Nephron progenitor cell (in vitro differentiated cells): ENCODE data around the gene FOXD4.
"Not testable (repeated sequence)": the region's sequence is repeated elsewhere in the genome, so short reads cannot be mapped to it uniquely, and the experiment has no call there.

Experiments used
- DNase-seq: peaks from one replicate; pipeline ENCODE4 v3.0.0; 2021
- H3K27ac Mint-ChIP-seq: 2 replicates; pipeline ENCODE4 v1.8.0; 2021; ENCODE audit warnings: mild to moderate bottlenecking, moderate library complexity, mixed read lengths
- H3K27me3 Mint-ChIP-seq: 2 replicates; pipeline ENCODE4 v1.8.0; 2021; ENCODE audit warnings: mild to moderate bottlenecking, low read depth, mixed read lengths; ENCODE audit not compliant: poor library complexity
- H3K36me3 Mint-ChIP-seq: 2 replicates; pipeline ENCODE4 v1.8.0; 2021; ENCODE audit warnings: low read depth, mixed read lengths
- H3K4me1 Mint-ChIP-seq: 2 replicates; pipeline ENCODE4 v1.8.0; 2021; ENCODE audit warnings: mixed read lengths
- H3K4me3 Mint-ChIP-seq: 2 replicates; pipeline ENCODE4 v1.8.0; 2021; ENCODE audit warnings: mild to moderate bottlenecking, moderate library complexity, mixed read lengths
- H3K9me3 Mint-ChIP-seq: 2 replicates; pipeline ENCODE4 v1.8.0; 2021; ENCODE audit warnings: mild to moderate bottlenecking, moderate library complexity, mixed read lengths

FOXD4 gene

DNA sequence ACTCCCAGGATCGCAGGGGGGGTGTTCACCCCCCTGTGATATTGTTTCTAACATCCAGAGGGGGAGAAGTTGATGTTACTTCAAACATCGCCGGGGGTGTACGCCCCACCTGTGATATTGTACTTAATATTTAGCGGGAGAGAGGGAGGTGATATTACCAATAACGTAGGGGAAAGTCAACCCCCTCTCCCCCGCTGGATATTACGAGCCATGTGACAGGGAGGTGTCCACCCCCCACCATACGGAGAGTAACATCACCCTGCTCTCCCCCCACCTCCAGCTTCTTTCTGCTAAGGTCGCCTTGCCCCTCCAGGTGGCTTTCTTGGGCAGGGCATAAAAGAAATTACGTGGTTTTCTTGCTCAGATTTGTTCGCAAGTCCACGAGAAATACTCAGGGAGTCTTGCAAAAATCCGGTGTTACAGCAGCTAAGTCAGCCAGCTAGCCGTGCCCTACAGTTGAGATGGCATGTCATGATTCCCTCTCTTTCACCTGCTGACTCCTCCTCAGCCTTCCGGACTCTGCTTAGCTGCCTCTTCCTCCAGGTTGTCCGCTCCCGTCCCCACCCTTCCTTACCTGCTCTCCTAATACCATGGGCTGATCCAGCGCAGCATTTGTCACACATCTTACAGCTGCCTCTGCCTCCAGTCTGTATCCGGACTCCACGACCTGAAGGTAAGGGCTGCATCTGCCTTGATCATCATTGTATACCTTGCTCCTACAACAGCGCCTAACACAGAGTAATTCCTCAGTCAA lies 9.3 kb downstream of the FOXD4 start:
- H3K4me3 Mint-ChIP-seq, H3K36me3 Mint-ChIP-seq, DNase-seq, H3K27ac Mint-ChIP-seq, H3K9me3 Mint-ChIP-seq, H3K4me1 Mint-ChIP-seq: not testable (repeated sequence)
- peaks cover 78% of the 10 kb centered on the region for H3K27me3 Mint-ChIP-seq

GRCh38 chr9:105991-106390 lies 12.2 kb downstream of the FOXD4 start:
- H3K36me3 Mint-ChIP-seq, H3K27ac Mint-ChIP-seq, H3K4me1 Mint-ChIP-seq, H3K4me3 Mint-ChIP-seq, H3K9me3 Mint-ChIP-seq, DNase-seq: not testable (repeated sequence)
- peaks cover 67% of the 10 kb centered on the region for H3K27me3 Mint-ChIP-seq

GRCh38 chr9:100430-100829 lies 17.8 kb downstream of the FOXD4 start:
- H3K27ac Mint-ChIP-seq, H3K4me3 Mint-ChIP-seq, DNase-seq, H3K36me3 Mint-ChIP-seq, H3K4me1 Mint-ChIP-seq, H3K9me3 Mint-ChIP-seq: not testable (repeated sequence)
- peaks cover 21% of the 10 kb centered on the region for H3K27me3 Mint-ChIP-seq

DNA sequence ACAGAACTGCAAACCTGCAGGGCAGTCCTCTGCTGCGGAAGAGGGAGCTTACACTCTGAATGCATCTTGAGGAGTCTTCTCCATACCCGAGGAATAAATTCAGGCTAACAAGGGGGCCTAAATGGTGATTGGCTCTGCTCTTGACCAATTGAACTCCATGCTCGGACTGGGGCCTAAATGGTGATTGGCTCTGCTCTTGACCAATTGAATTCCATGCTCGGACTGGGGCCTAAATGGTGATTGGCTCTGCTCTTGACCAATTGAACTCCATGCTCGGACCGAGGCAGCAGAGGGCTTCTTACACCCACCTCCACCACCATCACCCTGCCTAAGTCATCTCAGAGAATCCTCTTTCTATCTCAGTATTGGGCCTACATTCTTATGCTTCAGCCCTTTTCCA lies 18.4 kb downstream of the FOXD4 start:
- H3K27me3 Mint-ChIP-seq = peaks cover 19% of the 10 kb centered on the region
- not testable (repeated sequence) for DNase-seq

DNA sequence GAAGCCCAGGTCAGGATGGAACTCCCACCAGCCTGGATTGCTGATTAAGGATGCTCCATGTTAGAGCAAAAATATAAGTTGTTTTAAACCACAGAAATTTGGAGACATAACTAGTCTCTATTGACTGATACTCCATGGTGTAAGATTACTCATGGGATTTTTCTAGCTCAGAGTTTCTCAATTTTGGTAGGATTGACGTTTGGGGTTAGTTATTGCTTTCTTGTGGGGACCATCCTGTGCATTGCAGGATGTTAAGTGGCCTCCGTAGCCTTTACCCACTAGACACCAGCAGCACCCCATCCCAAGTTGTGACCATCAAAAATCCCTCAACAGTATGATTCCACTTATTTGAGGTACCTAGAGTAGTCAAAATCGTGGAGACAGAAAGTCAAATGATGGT lies 19.4 kb downstream of the FOXD4 start:
- H3K27me3 Mint-ChIP-seq, H3K4me3 Mint-ChIP-seq, H3K36me3 Mint-ChIP-seq, H3K27ac Mint-ChIP-seq, H3K9me3 Mint-ChIP-seq, H3K4me1 Mint-ChIP-seq, DNase-seq: not testable (repeated sequence)

More for the DNA sequence above, 18.4 kb downstream of the FOXD4 start:
- H3K9me3 Mint-ChIP-seq, H3K4me1 Mint-ChIP-seq, H3K4me3 Mint-ChIP-seq, H3K27ac Mint-ChIP-seq, H3K36me3 Mint-ChIP-seq: not testable (repeated sequence)

DNA sequence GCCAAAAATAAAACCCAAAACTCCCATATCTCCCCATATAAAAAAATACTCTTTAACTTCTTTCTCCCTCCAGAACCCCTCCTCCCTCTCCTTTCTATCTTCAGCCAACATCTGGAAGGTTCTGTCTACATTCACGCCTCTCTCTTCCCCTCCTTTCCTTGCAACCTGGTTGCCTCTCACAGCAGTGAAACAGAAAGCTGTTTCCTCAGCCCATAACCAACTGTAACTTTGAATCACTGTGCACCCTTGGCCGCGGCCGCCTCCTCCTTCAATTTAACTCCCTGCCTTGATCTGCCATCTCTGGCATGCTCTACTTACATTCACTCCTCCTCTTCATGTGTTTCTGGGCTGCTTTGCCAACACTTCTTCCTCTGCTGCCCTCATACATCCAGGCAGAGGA lies 23.2 kb downstream of the FOXD4 start:
- not testable (repeated sequence) for DNase-seq, H3K9me3 Mint-ChIP-seq, H3K27me3 Mint-ChIP-seq, H3K4me1 Mint-ChIP-seq, H3K36me3 Mint-ChIP-seq, H3K4me3 Mint-ChIP-seq, H3K27ac Mint-ChIP-seq

- not testable (repeated sequence) for H3K27me3 Mint-ChIP-seq, H3K27ac Mint-ChIP-seq, H3K9me3 Mint-ChIP-seq, DNase-seq, H3K4me3 Mint-ChIP-seq, H3K4me1 Mint-ChIP-seq, H3K36me3 Mint-ChIP-seq
Measured at GRCh38 chr9:94323-94722, 23.9 kb downstream of the FOXD4 start.

DNA sequence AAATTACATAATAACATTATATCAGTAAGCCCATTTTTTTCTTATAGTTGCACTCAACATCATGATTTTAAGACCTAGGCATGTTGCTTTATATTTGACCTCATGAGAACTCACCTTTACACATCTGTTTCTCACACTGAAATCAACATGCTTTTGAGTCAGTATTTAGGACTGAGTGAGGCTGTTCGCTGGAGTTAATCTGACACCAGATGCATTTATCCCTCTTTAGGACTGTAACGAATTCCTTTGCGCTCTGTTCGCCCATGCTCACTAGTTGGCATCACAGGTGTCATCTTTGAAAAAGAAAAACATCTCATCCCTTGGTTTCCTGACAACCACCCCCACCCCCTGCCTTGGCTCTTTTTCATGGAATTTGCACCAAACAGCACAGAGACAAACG lies 24.3 kb downstream of the FOXD4 start:
- H3K9me3 Mint-ChIP-seq, H3K4me1 Mint-ChIP-seq, H3K4me3 Mint-ChIP-seq, H3K27ac Mint-ChIP-seq, H3K36me3 Mint-ChIP-seq, DNase-seq, H3K27me3 Mint-ChIP-seq: not testable (repeated sequence)

GRCh38 chr9:90851-91250 lies 27.4 kb downstream of the FOXD4 start:
- not testable (repeated sequence) for H3K4me3 Mint-ChIP-seq, DNase-seq, H3K4me1 Mint-ChIP-seq, H3K27ac Mint-ChIP-seq, H3K9me3 Mint-ChIP-seq, H3K36me3 Mint-ChIP-seq
- peaks cover 24% of the 10 kb centered on the region for H3K27me3 Mint-ChIP-seq

DNA sequence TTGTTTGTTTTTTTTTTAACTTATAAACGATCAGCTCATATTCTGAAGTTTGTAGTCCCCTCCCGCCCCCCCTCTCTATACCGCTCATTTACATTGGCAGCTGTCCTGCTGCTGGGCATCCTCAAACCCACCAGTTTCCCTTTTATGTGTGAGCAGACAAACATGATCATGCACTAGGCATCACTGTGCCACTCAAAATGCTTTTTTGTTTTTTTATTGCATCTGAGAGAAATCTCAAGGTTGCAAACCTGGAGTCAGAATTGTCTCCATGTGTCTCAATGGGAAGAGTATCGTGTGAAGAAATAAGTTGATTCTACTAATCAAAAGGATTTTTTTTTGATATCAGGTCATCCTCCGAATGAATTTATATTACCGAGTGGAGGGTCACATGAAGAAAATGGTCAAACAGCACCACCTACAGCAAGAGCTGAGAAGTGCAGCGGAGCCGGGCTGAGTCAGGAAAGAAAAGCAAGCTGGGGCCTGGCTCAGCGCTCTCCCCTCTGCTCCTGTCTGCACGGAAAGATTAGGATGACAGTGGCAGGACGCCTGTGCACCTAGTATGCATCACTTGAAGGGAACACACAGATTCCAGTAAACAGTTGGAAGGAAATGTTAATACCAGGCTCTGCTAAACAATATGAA lies 29.7 kb downstream of the FOXD4 start:
- not testable (repeated sequence) for H3K9me3 Mint-ChIP-seq, H3K27ac Mint-ChIP-seq, H3K36me3 Mint-ChIP-seq, H3K4me3 Mint-ChIP-seq, DNase-seq, H3K4me1 Mint-ChIP-seq
- peaks cover 29% of the 10 kb centered on the region for H3K27me3 Mint-ChIP-seq

GRCh38 chr9:87860-88259 lies 30.4 kb downstream of the FOXD4 start:
- not testable (repeated sequence) for H3K36me3 Mint-ChIP-seq, H3K27ac Mint-ChIP-seq, H3K4me1 Mint-ChIP-seq, DNase-seq, H3K4me3 Mint-ChIP-seq, H3K9me3 Mint-ChIP-seq
- H3K27me3 Mint-ChIP-seq = peaks cover 29% of the 10 kb centered on the region

GRCh38 chr9:87105-87504 lies 31.1 kb downstream of the FOXD4 start:
- H3K27ac Mint-ChIP-seq, DNase-seq, H3K4me3 Mint-ChIP-seq, H3K4me1 Mint-ChIP-seq, H3K36me3 Mint-ChIP-seq, H3K9me3 Mint-ChIP-seq: not testable (repeated sequence)
- H3K27me3 Mint-ChIP-seq = peaks cover 29% of the 10 kb centered on the region

GRCh38 chr9:86697-87096 lies 31.5 kb downstream of the FOXD4 start:
- DNase-seq, H3K4me3 Mint-ChIP-seq, H3K9me3 Mint-ChIP-seq, H3K36me3 Mint-ChIP-seq, H3K4me1 Mint-ChIP-seq, H3K27ac Mint-ChIP-seq: not testable (repeated sequence)
- H3K27me3 Mint-ChIP-seq = peaks cover 33% of the 10 kb centered on the region

GRCh38 chr9:82932-83689 lies 35.1 kb downstream of the FOXD4 start:
- not testable (repeated sequence) for H3K36me3 Mint-ChIP-seq, H3K4me3 Mint-ChIP-seq, H3K27ac Mint-ChIP-seq, H3K9me3 Mint-ChIP-seq, H3K4me1 Mint-ChIP-seq, DNase-seq
- peaks cover 36% of the 10 kb centered on the region for H3K27me3 Mint-ChIP-seq
